Measurements from ENCODE around the gene PGLYRP4. TPM values are rescaled to one million over a fixed set of nuclear protein-coding genes. Genes with fewer than 3 reads are reported as not detected.

Gene PGLYRP4
- total RNA-seq, 1 experiment from 2014 or later = not detected

- no peak for TF ChIP-seq ERG (CRISPR knock-in tag; IDR thresholded peaks at IDR 0.05)
Observed at GRCh38 chr1:153361480-153362109, 13.0 kb upstream of the PGLYRP4 start (continued).

GRCh38 chr1:153360592-153361479, 12.2 kb upstream of the PGLYRP4 start:
- ChIA-PET CTCF (interaction anchor here (1.4 to 4.0 kb wide), 3 partner anchors 7 to 134 kb away, joined by 7 to 32 read pairs (median 10); no protein-coding TSS in a partner anchor), POLR2A (no interaction called here)
- ATAC-seq (no peak), DNase-seq (ENCODE audit: low spot score) (no peak)
- H3K9me3 Mint-ChIP-seq = no peaks in the 10 kb centered on the region
- H3K36me3 Mint-ChIP-seq = no peaks in the 10 kb centered on the region
- TF ChIP-seq ATF1 (CRISPR knock-in tag; IDR thresholded peaks at IDR 0.05) (no peak), ATF6 (CRISPR knock-in tag; IDR thresholded peaks at IDR 0.05) (no peak), CREM (CRISPR knock-in tag; IDR thresholded peaks at IDR 0.05) (no peak), ZNF138 (CRISPR knock-in tag; conservative IDR thresholded peaks at IDR 0.05) (no peak), ZNF512 (CRISPR knock-in tag; IDR thresholded peaks at IDR 0.05; ENCODE audit: borderline replicate concordance) (no peak), STAT6 (CRISPR knock-in tag; conservative IDR thresholded peaks at IDR 0.05; ENCODE audit: low read depth) (no peak), NFATC4 (CRISPR knock-in tag; IDR thresholded peaks at IDR 0.05) (no peak), IRF1 (CRISPR knock-in tag; IDR thresholded peaks at IDR 0.05) (no peak), ZNF263 (CRISPR knock-in tag; IDR thresholded peaks at IDR 0.05; ENCODE audit: low read depth) (no peak), ZNF281 (CRISPR knock-in tag; IDR thresholded peaks at IDR 0.05) (no peak), RORB (CRISPR knock-in tag; IDR thresholded peaks at IDR 0.05) (no peak), EMX1 (CRISPR knock-in tag; IDR thresholded peaks at IDR 0.05) (no peak), GTF2I (CRISPR knock-in tag; conservative IDR thresholded peaks at IDR 0.05) (no peak), PREB (CRISPR knock-in tag; IDR thresholded peaks at IDR 0.05; ENCODE audit: borderline replicate concordance) (no peak)
- H3K4me1 Mint-ChIP-seq = peaks cover 6% of the 10 kb centered on the region; the same call in 1 of the 2 replicates
- H3K27me3 Mint-ChIP-seq (ENCODE audit: low read depth) = no peaks in the 10 kb centered on the region; the same call in 1 of the 2 replicates
- no peak overlapping the region for H3K27ac Mint-ChIP-seq
- H3K4me3 Mint-ChIP-seq = no peak overlapping the region
